ENCODE measurements around the gene SH3TC1. TPM values are rescaled to one million over a fixed set of nuclear protein-coding genes. Genes with fewer than 3 reads are reported as not detected.

SH3TC1 gene
- total and polyA plus RNA-seq, 4 donors = 6.5 to 34.6 (median 25.8) TPM

DNA sequence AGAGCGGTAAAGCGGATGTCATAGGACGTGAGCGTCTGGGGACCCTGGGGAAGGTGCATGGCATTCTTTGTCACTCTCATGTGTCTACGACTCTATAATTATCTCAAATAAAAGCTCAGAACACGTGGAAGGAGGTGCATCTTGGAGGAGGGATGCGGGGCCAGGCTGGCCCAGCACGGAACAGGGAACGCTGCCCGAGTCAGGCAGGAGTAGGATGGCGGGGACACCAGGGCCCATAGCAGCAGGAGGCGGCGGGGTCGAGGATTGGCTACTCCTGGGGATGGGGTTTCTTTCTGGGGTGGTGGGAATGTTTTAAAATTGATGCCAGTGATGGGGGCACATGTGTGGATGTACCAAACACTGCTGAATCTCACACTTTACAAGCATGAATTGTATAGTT, 65.0 kb downstream of the SH3TC1 start:
- Histone ChIP-seq H3K4me3 (ENCODE audit: low read depth in 1 of 3, low read length in 3 of 3) (no peak overlapping the region), H3K27me3 (ENCODE audit: control insufficient read depth in 4 of 4, insufficient read depth in 4 of 4, low read length in 3 of 4) (peaks cover 0 to 3% (median under 1%) of the 10 kb centered on the region in 4 donors), H3K9me3 (ENCODE audit: control insufficient read depth in 4 of 4, low read length in 3 of 4) (no peaks in the 10 kb centered on the region), H3K4me1 (ENCODE audit: control insufficient read depth in 4 of 4, insufficient read depth in 4 of 4, low read length in 3 of 4) (no peaks in the 10 kb centered on the region), H3K27ac (ENCODE audit: low read depth in 1 of 2, low read length in 2 of 2) (no peak overlapping the region), H3K36me3 (ENCODE audit: control insufficient read depth in 4 of 4, insufficient read depth in 3 of 4, low read depth in 1 of 4, low read length in 3 of 4) (no peaks in the 10 kb centered on the region), H3K9ac (ENCODE audit: low read depth in 1 of 2, low read length in 2 of 2) (no peak overlapping the region)
- DNase-seq (ENCODE audit: low spot score) = no peak
- 91% methylated on average over 14 of the region's 14 CpGs for WGBS
- no peak for TF ChIP-seq JUND (IDR thresholded peaks at IDR 0.05)
- no peak for TF ChIP-seq FOXA2 (IDR thresholded peaks at IDR 0.05)
- no peak for TF ChIP-seq GABPA (IDR thresholded peaks at IDR 0.05 in 1 of 2, conservative IDR thresholded peaks at IDR 0.05 in 1 of 2)
- TF ChIP-seq, protein P1, sequence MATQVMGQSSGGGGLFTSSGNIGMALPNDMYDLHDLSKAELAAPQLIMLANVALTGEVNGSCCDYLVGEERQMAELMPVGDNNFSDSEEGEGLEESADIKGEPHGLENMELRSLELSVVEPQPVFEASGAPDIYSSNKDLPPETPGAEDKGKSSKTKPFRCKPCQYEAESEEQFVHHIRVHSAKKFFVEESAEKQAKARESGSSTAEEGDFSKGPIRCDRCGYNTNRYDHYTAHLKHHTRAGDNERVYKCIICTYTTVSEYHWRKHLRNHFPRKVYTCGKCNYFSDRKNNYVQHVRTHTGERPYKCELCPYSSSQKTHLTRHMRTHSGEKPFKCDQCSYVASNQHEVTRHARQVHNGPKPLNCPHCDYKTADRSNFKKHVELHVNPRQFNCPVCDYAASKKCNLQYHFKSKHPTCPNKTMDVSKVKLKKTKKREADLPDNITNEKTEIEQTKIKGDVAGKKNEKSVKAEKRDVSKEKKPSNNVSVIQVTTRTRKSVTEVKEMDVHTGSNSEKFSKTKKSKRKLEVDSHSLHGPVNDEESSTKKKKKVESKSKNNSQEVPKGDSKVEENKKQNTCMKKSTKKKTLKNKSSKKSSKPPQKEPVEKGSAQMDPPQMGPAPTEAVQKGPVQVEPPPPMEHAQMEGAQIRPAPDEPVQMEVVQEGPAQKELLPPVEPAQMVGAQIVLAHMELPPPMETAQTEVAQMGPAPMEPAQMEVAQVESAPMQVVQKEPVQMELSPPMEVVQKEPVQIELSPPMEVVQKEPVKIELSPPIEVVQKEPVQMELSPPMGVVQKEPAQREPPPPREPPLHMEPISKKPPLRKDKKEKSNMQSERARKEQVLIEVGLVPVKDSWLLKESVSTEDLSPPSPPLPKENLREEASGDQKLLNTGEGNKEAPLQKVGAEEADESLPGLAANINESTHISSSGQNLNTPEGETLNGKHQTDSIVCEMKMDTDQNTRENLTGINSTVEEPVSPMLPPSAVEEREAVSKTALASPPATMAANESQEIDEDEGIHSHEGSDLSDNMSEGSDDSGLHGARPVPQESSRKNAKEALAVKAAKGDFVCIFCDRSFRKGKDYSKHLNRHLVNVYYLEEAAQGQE (IDR thresholded peaks at IDR 0.05) = no peak
- no peak for TF ChIP-seq SP1 (IDR thresholded peaks at IDR 0.05)

DNA sequence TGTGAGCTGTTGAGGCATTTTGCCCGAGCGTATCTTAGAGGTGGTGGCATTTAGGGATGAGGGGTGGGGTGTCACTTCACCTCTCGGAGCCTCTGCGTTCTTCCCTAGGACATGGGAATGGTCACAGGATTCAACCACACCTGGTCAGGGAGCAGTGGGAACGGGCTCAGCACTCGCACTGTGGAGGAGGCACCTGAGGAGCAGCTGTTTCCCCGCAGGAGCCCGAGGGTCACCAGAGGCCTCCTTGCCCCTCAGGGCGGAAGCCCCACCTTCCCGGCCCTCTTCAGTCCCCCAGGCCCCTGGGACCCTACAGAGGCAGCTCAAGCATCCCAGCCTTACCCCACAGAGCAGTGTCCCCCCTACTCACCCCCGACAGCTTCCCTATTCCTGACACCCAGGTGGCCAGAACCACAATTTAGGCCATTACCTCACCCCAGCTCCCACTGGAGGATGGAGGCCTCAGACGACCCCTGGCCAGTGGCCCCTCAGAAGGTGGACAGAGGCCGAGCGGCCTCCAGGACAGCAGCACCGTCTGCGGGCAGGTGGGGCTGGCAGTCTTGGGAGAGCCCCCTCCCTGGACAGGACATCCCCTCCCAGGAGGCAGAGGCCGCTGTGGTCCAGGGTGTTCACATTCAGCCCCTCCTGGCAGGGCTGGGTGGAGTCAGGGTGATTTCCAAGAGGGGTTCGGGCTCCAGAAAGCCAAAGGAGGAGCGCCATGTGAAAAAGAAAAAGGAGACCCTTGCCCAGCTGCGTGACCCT, 66.3 kb downstream of the SH3TC1 start:
- Histone ChIP-seq H3K4me1 (ENCODE audit: control insufficient read depth in 4 of 4, insufficient read depth in 4 of 4, low read length in 3 of 4) (peaks cover 0 to 6% (median 0%) of the 10 kb centered on the region in 4 donors), H3K4me3 (ENCODE audit: low read depth in 1 of 3, low read length in 3 of 3) (no peak overlapping the region), H3K9me3 (ENCODE audit: control insufficient read depth in 4 of 4, low read length in 3 of 4) (no peaks in the 10 kb centered on the region), H3K27ac (ENCODE audit: low read depth in 1 of 2, low read length in 2 of 2) (no peak overlapping the region), H3K27me3 (ENCODE audit: control insufficient read depth in 4 of 4, insufficient read depth in 4 of 4, low read length in 3 of 4) (peaks cover 0 to 7% (median 2%) of the 10 kb centered on the region in 4 donors), H3K36me3 (ENCODE audit: control insufficient read depth in 4 of 4, insufficient read depth in 3 of 4, low read depth in 1 of 4, low read length in 3 of 4) (no peaks in the 10 kb centered on the region), H3K9ac (ENCODE audit: low read depth in 1 of 2, low read length in 2 of 2) (no peak overlapping the region)
- no peak for TF ChIP-seq YY1 (IDR thresholded peaks at IDR 0.05)
- TF ChIP-seq EGR1 (IDR thresholded peaks at IDR 0.05; ENCODE audit: low read depth in 2 of 2) = no peak
- TF ChIP-seq NR2F2 (IDR thresholded peaks at IDR 0.05) = no peak
- TF ChIP-seq, protein P1 (IDR thresholded peaks at IDR 0.05) = no peak
- no peak for TF ChIP-seq RAD21 (IDR thresholded peaks at IDR 0.05)
- TF ChIP-seq, protein P2, sequence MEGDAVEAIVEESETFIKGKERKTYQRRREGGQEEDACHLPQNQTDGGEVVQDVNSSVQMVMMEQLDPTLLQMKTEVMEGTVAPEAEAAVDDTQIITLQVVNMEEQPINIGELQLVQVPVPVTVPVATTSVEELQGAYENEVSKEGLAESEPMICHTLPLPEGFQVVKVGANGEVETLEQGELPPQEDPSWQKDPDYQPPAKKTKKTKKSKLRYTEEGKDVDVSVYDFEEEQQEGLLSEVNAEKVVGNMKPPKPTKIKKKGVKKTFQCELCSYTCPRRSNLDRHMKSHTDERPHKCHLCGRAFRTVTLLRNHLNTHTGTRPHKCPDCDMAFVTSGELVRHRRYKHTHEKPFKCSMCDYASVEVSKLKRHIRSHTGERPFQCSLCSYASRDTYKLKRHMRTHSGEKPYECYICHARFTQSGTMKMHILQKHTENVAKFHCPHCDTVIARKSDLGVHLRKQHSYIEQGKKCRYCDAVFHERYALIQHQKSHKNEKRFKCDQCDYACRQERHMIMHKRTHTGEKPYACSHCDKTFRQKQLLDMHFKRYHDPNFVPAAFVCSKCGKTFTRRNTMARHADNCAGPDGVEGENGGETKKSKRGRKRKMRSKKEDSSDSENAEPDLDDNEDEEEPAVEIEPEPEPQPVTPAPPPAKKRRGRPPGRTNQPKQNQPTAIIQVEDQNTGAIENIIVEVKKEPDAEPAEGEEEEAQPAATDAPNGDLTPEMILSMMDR (IDR thresholded peaks at IDR 0.05; ENCODE audit: low read depth, low read length, missing input control) = no peak
- TF ChIP-seq HNF4A (conservative IDR thresholded peaks at IDR 0.05) = no peak
- DNase-seq (ENCODE audit: low spot score) = no peak
- WGBS = 83% methylated on average over 20 of the region's 20 CpGs
